Keratinocyte (primary cell): Measurements from ENCODE around the gene PI3.

Experiments
- EZH2 ChIP-seq: IDR thresholded peaks from one replicate; pipeline ENCODE4 v1.6.1; 2012; ENCODE audit warnings: inconsistent platforms, mild to moderate bottlenecking, low read length, moderate library complexity
- TF ChIP-seq, protein P1 (sequence below), 3 experiments: IDR thresholded peaks in 1 of 3; conservative IDR thresholded peaks in 1 of 3; optimal IDR thresholded peaks in 1 of 3; 2 replicates in 2 of 3; 3 replicates in 1 of 3; pipeline versions ENCODE3 to v1.5.1; 2011; ENCODE audit warnings: low read length in 3 of 3, mild to moderate bottlenecking in 3 of 3, moderate library complexity in 2 of 3, control low read depth in 1 of 3, inconsistent platforms in 1 of 3; ENCODE audit not compliant: insufficient read depth in 2 of 3; ENCODE audit errors: extremely low read depth in 1 of 3

DNA sequence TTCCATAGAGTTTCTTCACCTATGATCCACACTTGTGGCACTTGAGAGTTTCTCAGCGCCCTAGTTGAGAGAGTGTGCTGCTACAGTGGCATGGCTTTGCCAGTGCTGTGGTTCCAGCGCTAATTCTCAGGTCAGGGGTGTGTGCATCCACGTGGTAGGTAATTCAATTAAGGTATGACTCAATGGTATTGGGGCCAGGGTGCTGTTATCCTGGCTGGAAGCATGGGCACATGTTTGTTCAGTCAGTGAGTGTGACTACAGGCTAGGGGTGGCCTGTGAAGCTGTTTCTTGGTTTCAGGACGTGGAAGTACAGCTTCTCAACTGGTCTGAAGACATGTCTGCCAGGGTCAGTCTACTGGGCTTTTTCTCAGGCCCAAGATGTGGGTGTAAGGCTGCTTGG is 43.4 kb downstream of the PI3 start:
- TF ChIP-seq, protein P1, sequence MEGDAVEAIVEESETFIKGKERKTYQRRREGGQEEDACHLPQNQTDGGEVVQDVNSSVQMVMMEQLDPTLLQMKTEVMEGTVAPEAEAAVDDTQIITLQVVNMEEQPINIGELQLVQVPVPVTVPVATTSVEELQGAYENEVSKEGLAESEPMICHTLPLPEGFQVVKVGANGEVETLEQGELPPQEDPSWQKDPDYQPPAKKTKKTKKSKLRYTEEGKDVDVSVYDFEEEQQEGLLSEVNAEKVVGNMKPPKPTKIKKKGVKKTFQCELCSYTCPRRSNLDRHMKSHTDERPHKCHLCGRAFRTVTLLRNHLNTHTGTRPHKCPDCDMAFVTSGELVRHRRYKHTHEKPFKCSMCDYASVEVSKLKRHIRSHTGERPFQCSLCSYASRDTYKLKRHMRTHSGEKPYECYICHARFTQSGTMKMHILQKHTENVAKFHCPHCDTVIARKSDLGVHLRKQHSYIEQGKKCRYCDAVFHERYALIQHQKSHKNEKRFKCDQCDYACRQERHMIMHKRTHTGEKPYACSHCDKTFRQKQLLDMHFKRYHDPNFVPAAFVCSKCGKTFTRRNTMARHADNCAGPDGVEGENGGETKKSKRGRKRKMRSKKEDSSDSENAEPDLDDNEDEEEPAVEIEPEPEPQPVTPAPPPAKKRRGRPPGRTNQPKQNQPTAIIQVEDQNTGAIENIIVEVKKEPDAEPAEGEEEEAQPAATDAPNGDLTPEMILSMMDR (optimal IDR thresholded peaks at IDR 0.05 in 1 of 3, IDR thresholded peaks at IDR 0.05 in 1 of 3, conservative IDR thresholded peaks at IDR 0.05 in 1 of 3; ENCODE audit: extremely low read depth in 1 of 3, insufficient read depth in 2 of 3, low read length in 3 of 3), result no peak
- no peak for TF ChIP-seq EZH2
